Stimulated activated CD4-positive, alpha-beta T cell treated with anti-CD3 and anti-CD28 coated beads, Interleukin-15, amount 100 ng/mL, for 1 hour (primary cell): ENCODE measurements around the gene UTF1.

ENCODE experiments used
- DNase-seq, 2 donors: peaks; one replicate each; pipeline ENCODE4 v3.0.0-alpha.2; 2020; ENCODE audit warnings: low read depth in 1 of 2, low spot score in 1 of 2

UTF1 gene

DNA sequence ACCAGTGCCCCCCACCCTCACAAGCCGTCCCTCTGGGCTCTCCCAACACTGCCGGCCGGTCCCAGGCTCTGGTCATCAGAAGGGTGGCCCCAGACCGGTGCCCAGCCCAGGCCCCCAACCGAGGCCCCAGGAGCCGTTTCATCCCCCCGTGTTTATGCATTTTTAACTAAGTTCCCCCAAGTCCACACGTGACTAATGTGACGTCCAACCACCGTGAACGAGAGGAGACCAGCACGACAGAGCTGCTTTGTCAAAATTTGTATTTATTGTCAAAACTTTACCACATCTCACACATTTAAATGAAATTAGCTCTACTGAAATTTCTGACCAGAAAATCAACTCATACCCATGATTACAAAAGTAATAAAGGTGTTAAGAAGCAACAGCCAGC is 16.2 kb downstream of the UTF1 start:
- DNase-seq, result no peak

DNA sequence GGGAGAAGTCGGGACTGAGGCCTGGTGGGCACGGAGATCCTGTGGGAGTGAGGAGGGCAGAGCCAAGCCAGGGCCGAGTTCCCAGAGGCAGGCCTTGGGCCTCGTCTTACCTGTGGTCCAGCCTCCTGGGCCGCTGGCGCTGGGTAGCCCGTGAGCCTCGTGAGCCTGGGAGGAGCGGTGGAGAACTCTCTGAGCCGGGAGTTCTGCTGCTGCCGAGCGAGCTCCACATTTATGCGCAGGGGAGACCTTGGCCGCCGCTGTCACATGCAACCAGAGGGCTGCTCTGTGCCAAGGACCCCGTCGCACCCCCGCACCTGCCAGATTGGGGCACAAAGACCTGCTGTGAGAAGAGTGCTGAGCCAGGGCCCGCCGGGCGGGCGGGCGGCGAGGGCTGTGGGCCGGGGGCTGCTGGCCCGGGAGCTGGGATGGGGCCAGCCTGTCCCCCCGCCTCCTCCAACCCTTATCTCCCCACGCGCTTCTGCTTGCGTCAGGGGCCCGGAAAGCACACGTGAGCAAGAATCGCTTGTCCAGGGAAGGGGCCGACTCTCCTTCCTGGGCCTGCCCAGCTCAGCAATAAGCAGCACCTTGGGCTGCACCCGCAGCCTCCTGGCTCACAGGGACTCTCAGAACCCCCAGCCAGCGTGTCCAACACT is 17.8 kb downstream of the UTF1 start:
- DNase-seq, result no peak

DNA sequence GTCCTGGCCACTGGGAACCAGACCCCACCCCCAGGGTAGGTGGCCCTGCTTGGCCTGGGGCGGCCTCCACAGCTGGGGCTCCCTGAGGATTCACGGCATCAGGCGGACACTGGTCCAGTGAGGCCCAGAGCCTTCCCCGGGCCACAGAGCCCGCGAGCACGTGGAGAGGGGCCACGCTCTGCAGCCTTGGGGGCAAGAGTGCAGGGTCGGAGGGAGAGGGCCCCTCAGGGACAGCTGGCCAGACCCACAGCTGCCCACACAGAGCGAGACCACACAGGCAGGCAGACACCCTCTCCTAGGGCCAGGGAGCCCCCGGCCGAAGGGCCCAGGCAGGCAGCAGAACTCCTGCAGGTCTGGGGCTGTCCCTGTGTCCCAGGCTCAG is 18.3 kb downstream of the UTF1 start:
- no peak for DNase-seq

DNA sequence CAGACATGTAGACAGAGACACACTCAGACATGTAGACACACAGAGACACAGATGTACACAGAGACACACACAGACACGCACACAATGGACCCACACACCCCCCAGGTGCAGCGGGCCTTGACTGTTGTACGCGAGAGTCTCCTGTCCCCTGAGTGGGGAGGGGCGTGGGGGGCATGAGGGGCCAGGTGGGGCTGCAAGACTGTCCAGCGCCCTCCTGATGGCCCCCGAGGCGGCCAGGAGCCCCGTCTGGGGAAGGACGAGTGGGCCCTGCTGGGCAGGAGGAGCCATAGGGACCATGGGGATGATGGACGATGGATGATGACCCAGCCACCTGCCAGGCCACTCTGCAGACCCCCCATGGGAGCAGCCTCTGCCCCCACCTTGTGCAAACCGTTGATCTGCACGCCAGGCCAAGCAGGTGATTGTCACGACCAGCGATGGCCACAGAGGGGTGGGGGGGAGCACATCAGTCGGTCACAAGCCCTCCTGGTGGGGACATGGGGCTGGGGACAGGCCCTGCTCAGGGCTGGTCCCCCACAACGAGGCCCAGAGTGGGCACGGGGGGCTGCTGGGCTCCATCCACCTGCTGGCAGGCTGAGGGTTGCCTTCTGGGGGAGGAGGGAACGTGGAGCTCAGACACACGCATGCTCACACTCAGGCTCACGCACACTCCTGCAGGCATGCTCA is 19.2 kb downstream of the UTF1 start:
- DNase-seq, result no peak

DNA sequence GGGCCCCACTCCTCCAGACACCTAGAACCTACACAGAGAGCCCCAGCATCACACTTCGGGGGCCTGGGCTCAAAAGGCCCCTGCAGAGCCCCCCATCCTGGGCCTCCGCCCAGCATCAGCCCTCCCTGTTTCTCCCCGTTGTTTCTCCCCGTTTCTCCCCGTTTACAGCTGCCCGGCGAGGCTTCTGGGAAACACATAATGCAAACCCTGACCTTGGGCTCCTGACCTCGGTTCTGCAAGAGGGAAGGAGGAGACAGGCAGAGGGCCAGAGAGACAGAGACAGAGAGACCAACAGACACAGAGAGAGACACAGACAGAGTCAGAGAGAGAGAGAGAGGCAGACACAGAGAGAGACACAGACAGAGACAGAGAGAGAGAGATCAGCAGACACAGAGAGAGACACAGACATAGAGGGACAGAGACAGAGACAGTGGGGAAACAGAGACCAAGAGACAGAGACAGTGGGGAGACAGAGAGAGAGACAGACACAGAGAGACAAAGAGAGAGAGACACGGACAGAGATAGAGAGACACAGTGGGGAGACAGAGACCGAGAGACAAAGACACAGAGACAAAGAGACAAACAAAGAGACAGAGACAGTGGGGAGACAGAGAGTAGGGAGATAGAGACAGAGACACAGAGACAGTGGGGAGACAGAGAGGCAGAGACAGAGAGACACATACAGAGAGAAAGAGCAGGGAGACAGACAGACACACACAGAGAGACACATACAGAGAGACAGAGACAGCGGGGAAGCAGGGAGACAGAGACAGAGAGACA is 20.1 kb downstream of the UTF1 start:
- no peak for DNase-seq

DNA sequence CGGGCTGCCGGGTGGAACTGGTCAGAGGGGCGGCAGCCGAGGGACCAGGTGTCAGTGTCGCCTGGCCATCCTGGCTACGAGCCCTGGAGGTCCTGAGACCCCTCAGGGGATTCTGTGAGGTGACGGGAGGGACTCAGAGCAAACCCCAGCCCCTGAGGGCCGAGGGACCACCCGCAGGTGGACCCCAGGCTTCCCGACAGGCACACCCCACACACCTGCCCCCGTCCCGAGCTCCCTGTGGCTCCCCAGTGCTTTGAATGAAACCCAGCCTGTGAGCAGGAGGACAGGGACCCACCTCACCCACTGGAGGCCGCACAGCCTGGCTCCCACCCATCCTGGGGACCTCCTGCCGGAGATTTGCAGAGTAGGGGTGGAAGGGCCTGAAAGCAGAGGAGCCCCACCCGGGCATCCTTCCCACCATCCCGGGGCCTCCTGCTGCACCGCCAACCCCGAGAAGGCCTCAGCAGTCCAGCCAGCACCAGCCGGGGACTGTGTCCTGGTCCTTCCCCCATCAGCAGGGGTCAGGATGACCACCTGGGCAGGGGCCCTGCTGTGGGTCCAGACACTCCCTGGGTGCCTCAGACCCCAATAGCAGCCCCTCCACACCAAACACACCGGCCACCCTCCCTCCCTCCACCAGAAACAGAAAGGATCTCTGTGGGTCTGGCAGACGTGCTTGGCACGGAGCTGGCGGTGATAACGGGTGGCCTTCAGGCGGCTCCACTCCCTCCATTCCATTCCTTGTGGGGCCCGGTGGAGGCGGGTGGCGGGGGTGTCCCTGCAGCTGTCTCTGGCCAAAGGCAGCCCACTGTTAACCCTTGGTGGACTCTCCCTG is 21.6 kb downstream of the UTF1 start:
- DNase-seq, result no peak

DNA sequence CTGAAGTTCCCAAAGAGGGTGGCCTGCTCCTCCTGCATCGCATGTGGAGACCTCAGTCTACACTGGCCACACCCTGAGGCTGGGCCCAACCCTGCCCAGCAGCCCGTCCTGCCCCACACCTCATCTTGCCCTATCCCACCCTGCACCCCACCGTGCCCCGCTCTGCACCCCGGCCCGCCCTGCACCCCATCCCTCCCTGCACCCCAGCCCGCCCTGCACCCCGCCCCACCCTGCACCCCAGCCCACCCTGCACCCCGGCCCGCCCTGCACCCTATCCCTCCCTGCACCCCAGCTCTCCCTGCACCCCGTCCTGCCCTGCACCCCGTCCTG is 22.2 kb downstream of the UTF1 start:
- no peak for DNase-seq

DNA sequence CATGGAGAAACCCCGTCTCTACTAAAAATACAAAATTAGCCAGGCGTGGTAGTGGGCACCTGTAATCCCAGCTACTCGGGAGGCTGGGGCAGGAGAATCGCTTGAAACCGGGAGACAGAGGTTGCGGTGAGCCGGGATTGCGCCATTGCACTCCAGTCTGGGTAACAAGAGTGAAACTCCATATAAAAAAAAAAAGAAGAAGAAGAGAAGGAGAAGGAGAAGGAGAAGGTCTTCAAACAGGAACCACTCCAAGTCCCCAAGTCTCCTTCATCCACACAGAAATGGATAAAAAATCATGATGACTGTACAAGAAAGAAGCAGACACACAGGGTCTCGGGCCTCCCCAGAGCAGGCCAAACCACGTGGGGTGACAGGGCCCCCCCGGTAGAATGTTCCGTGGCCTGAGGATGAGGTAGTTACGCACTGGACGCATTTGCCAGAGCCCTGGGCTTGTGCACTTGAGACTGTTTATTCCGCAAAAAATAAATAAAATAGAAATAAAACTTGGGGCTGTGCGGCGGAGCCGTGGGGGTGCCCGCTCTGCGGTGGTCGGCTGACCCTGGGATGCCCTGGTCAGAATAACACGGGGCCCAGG is 23.4 kb downstream of the UTF1 start:
- DNase-seq, result no peak

DNA sequence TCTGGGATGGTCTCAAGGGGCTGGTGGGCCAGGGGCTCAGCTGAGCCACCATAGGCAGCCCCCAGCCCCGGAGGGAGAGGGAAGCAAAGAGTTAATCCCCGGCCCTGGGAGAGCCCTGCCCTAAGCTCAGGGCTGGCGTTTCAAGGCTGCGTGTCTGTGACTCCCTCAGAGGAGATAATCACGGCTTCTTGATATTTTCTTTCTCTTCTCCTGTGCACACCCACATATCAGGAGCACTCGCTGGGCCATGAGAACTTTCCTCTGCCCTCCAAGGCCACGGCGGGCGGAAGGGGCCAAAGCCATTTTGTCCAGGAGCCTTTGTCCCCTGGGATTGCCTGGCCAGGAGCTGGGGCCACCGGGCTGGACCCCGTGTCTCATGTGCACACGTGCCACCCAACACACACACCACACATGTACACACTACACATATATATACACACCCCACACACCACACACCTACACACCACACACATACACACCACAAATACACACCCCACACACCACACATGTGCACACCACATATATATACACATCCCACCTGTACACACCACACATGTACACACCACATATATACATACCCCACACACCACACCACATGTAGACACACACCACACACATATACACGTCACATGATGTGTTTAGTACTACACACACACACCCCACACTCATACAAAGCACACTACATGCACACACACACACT is 24.6 kb downstream of the UTF1 start:
- DNase-seq, result no peak

DNA sequence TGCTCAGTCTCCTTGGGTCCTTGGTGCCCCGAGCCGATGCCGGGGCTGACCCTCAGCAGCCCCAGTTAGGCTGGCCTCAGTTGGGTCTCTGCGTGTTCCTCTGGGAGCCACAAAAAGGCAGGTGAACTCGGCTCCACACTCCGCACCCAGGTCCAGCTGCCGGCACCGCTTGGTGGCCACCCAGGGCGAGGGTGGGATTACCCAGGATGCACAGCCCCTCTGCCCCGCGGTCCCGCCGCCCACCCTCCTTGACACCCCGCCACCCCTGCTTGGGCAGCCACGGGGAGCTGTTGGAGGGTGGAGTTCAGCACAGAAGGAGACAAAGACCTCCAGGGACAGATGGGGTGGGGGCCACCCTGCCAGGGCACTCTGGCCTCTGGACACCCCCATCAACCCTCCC is 25.3 kb downstream of the UTF1 start:
- DNase-seq, result no peak

DNA sequence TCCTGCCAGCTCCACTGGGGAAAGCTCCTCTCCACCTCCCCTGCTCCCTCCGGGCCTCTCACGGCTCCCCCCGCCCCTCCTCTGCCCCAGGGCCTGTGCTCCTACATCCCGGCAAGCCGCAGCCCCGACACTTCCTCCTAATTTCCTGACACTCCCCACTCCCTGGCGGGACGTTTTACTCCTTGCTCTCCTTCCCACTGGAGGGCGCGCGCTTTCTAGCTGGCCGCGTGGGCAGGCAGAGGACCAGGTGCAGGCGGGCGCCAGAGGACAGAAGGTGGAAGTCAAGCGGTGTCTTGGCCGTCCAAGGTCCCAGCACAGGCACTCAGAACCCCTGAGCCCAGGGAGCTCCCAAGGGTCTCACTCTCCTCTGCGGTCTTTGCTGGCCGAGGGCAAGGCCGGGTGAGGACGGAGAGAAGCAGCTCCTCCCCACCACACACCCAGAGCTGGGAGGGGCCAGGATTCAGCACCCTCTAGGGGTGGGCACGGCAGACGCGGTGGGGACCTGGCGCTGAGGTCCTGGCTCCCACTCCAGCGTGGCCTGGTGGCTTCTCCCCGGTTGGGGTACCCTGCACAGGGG is 27.6 kb downstream of the UTF1 start:
- DNase-seq, result no peak

DNA sequence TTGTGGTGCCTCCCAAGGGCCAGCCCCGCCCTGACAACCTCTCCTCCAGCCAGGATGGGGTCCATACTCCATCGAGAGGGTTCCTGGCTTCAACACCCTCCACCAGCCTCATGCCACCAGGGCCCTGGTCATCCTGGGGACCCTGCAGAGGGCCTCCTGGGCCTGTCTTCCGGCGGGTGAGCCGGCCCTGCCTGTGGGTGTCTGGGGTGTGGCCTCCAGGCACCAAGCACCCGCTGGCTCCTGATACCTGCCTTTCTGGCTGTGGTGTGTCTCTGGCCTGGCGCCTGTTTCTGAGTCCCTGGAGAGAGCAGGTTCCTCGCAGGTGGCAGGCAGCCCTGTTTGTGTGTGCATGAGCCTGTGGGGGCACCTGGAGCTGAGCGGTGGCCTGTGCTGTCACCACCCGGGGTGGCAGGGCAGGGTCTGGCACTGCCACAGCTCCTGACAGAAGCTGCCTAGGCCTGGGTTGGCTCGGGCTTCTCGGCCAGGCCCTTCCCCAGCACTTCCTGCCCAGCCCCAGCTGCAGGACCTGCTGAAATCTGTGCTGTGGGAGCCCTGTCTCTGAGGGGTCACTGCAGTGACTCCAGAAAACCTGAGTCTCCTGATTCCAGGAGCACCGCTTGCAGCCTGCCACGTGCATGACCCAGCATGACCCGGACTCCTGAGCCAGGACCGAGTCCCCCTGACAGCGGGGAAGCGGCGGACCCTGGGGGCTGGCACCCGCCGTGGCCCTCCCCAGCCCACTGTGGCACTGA is 28.2 kb downstream of the UTF1 start:
- no peak for DNase-seq

DNA sequence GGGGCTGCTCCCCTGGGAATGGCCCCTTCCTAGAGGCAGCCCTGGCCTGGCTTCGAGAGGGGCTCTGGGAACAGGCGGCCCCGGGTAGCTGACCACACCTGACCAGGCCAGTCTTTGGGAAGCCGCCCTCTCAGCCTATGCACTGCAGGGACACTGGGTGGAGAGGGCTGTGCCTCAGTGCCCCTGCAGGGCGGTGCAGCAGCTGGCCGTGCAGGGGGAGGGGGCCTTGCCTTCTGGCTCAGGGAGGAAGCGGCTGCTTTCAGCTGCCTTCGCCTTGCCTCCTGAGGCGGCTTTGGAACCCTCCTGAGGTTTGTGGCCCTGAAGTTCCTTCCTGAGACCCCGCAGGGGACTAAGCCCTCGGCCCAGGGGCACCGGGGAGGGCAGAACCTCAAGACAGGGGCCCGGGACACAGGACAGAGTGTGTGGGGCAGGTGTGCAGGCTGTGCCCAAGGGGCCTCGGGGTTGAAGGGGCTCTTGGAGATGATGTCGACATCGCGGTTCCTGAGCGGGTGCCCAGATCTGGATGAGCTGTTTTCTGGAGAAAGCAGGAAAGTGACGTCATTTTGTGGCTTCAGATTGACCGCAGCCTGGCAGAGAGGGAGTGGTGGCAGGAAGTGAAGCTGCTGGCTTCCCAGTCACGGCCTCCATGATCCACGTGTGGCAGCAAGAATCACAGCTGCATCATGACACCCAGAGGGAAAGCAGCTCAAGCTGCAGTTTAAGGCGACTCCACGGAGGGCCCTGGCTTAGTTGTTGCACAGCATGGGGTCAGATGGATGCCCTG is 29.0 kb downstream of the UTF1 start:
- DNase-seq, result peak; percentile 57 to 58

DNA sequence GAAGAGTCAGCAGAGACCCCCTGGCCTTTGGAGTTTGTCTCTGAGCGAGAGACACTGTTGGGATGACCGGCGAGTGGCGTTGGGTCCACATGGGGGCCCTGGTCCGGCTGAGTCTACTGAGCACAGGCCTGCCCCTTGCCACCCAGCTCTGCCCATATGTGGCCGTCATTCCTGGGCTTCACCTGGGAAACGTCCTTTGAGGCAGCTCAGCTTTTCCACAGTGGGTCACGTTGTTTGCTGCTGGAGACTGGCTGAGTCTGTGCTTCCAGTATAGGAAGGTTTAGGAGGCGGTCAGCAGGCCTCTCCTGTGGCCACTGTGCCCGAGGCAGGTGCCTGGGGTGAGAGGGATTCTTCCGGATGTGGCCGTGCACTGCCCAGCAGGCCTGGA is 29.6 kb downstream of the UTF1 start:
- no peak for DNase-seq

DNA sequence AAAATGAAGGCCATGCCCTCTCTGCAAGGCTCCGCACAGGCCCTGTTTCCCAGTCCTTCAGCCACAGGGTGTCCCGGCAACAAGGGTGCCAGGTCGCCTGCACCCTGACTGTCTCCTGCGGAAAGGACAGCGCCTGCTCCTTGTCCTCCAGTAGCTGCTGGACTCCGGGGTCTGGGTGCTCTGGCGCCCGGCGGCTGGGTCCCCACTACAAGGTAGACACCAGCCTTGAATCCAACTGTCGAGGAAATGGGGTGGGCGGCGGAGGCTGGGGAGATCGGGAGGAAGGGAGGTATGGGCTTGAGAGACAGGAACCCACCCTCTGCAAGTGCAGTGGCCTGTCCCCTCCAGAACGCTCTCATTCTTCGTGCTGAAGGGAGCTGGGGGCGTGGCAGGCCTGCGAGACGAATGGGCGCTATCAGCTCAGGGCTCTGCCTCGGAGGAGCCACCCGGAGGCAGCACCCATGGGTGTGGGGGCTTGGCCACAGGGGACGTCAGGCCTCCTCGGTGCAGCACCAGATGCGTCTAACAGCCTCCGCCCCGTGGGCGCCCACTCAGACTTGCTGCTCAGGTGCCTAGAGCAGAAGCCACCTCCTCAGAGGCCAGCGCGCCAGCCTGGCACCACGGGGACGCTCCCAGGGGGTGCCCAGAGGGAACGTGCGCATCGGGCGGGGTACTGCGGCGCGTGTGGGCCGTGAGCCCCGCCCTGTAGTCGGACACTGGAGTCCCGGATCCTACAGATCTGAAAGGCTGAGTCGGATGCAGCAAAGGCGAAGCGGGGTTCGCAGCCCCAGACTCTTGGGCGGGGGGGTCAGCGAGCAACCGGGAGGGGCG is 31.1 kb downstream of the UTF1 start:
- DNase-seq, result peak in 1 of 2 donors; percentile 50

DNA sequence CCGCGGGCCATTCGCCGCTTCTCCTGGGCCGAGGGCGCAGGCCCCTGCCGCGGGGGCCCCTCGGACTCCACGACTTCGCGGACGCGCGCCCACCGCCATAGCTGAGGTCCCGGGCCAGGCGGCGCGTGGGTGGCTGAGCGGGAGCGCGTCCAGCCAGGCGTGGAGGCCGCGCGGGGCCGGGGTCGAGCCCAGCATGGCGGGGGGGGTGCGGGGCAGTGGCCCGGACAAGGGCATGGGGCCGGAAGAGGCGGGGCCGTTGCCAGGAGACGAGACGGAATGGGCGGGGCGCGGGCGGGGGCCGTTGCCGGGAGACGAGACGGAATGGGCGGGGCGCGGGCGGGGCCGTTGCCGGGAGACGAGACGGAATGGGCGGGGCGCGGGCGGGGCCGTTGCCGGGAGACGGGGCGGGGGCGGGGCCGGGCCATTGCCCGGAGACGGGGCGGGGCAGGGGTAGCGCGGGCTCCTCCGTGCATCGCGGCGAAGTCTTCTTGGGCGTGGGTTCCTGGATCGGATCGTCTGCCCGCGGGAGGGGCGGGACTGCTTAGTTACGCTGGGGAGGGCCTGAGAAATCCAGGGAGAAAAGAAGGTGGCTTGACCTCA is 31.8 kb downstream of the UTF1 start:
- DNase-seq, result peak; percentile 72 to 77

DNA sequence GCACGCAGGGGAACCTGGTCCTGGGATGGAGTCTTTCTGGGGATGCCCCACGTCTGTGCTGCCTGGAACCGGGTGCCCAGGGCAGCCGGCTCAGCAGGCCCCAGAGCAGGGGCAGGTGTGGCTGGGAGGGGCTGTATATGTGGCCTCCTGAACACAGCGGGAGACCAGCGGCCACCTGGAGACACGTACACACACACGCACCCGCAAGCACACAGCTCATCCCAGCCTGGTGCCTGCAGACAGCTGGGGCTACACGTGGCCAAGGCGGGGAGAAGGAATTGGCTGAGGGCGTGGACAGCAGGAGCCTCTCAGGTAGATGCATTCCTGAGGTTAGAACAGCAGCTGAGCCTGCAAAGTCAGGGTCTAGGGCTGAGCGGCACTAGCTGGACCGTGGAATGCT is 32.7 kb downstream of the UTF1 start:
- no peak for DNase-seq

DNA sequence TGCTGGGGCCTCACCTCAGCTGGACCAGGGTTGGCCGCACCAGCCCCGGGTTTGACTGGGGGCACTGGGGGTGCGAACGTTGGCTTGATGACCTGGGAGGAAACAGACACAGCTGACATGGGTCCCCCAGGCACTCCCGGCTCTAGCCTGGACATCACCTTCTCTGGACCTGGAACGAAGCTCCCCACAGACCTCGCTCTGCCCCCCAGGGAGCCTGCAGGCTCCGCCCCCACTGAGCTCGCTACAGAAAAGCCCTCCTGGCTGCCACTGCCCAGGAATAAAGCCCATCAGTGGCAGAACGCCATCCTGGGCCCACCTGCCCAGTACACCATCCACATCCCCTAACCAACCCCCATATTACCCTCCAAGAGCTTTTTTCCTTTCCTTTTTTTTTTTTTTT is 33.7 kb downstream of the UTF1 start:
- no peak for DNase-seq
